ENCODE data around the gene NDUFAF3.
A peak's percentile ranks its signal among the peaks of the same experiment; 100 is the strongest.
"Not testable (repeated sequence)": the region's sequence is repeated elsewhere in the genome, so short reads cannot be mapped to it uniquely, and the experiment has no call there.

NDUFAF3 gene

DNA sequence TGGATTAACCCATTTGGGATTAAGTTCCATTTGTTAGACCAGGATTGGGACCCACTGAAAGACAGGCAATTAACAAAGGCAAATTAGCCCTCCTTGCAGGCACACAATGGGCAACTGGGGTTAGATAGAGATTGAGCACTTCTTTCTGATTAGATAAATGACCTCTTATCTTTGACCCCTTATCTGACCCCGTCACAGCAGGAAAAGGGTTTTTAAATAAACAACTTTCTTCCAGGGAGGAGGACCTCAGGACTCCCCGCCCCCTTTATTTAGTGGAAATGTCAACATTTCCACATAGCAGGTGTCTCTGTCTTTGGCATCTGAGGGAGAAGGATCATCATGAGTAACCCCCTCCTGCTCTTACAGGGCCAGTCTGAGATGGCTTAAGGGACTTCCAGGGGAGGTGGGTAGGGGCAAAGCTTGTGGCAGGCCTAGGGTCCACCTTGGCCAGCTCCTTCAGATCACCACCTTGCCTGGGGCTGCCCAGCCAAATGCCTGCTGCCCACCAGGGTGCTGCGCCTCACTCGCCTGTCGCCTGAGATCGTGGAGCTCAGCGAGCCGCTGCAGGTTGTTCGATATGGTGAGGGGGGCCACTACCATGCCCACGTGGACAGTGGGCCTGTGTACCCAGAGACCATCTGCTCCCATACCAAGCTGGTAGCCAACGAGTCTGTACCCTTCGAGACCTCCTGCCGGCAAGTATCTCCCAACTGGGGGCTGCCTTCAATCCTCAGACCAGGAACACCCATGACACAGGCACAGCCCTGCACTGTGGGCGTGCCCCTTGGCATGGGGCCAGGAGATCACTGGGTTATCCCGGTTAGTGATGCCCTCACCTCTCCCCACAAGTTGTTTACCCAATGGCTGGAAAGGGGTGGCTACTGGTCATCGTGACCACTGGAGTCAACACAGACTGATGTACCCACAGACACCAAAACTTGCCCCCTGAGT is 17.3 kb upstream of the NDUFAF3 start:
- H3K9me3 ChIP-seq (ENCODE audit: control insufficient read depth in 1 of 2, low read length in 2 of 2): no peaks in the 10 kb centered on the region
- no peak overlapping the region for H3K27ac ChIP-seq (ENCODE audit: low read length)
- no peaks in the 10 kb centered on the region for H3K27me3 ChIP-seq (ENCODE audit: low read depth, low read length)
- H3K4me3 ChIP-seq (ENCODE audit: low read depth in 1 of 2, low read length in 2 of 2): no peak overlapping the region
- no peaks in the 10 kb centered on the region for H3K36me3 ChIP-seq (ENCODE audit: control insufficient read depth in 1 of 2, insufficient read depth in 2 of 2, low read length in 2 of 2)
- peaks cover 0 to 21% of the 10 kb centered on the region in 2 donors for H3K4me1 ChIP-seq (ENCODE audit: control insufficient read depth in 1 of 2, insufficient read depth in 2 of 2, low read length in 2 of 2)

DNA sequence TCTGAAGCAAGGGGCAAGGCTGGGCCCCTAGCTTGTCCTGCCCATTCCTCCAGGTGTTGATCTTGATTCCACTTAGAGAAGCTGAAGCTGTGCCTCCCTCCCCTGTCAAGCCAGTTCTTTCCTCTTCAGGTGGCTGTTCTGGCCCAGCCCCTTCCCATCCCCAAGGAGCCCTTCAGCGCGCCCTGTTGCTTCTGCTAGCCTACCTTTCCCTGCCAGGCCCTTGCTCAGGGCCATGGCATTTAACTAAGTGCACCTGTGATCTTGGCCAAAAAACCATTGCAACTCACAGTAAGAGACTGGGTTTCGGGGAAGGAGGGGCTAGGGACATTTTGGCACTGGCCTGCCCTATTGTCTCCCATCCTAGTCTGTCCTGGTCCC is 16.6 kb upstream of the NDUFAF3 start:
- H3K27ac ChIP-seq (ENCODE audit: low read length): no peak overlapping the region
- no peaks in the 10 kb centered on the region for H3K27me3 ChIP-seq (ENCODE audit: low read depth, low read length)
- H3K36me3 ChIP-seq (ENCODE audit: control insufficient read depth in 1 of 2, insufficient read depth in 2 of 2, low read length in 2 of 2): no peaks in the 10 kb centered on the region
- no peaks in the 10 kb centered on the region for H3K9me3 ChIP-seq (ENCODE audit: control insufficient read depth in 1 of 2, low read length in 2 of 2)
- H3K4me3 ChIP-seq (ENCODE audit: low read depth in 1 of 2, low read length in 2 of 2): no peak overlapping the region
- H3K4me1 ChIP-seq (ENCODE audit: control insufficient read depth in 1 of 2, insufficient read depth in 2 of 2, low read length in 2 of 2): peaks cover 0 to 21% of the 10 kb centered on the region in 2 donors

GRCh38 chr3:49005998-49006397 is 15.9 kb upstream of the NDUFAF3 start:
- Histone ChIP-seq H3K27ac (ENCODE audit: low read length) (no peak overlapping the region), H3K36me3 (ENCODE audit: control insufficient read depth in 1 of 2, insufficient read depth in 2 of 2, low read length in 2 of 2) (no peaks in the 10 kb centered on the region), H3K4me1 (ENCODE audit: control insufficient read depth in 1 of 2, insufficient read depth in 2 of 2, low read length in 2 of 2) (peaks cover 0 to 21% of the 10 kb centered on the region in 2 donors), H3K4me3 (ENCODE audit: low read depth in 1 of 2, low read length in 2 of 2) (peak overlapping the region; percentile 77 to 87), H3K9me3 (ENCODE audit: control insufficient read depth in 1 of 2, low read length in 2 of 2) (no peaks in the 10 kb centered on the region), H3K27me3 (ENCODE audit: low read depth, low read length) (no peaks in the 10 kb centered on the region)

DNA sequence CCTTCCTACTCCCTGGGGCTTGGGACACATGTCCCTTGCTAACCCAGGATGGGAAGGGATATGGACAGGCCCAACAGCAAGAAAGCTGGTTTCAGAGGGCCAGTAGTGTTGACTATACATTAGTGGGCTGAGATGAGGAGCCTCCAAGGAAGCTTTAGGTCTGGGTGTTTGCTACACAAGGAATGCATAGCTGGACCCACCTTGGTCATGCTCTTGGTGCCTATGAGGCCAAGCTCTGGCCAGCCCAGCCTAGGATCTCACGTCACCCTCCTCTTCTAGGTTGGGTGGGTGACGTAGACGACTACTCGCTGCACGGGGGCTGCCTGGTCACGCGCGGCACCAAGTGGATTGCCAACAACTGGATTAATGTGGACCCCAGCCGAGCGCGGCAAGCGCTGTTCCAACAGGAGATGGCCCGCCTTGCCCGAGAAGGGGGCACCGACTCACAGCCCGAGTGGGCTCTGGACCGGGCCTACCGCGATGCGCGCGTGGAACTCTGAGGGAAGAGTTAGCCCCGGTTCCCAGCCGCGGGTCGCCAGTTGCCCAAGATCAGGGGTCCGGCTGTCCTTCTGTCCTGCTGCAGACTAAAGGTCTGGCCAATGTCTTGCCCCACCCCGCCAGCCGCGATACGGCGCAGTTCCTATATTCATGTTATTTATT is 15.4 kb upstream of the NDUFAF3 start:
- Histone ChIP-seq H3K36me3 (ENCODE audit: control insufficient read depth in 1 of 2, insufficient read depth in 2 of 2, low read length in 2 of 2) (peaks cover 3 to 4% of the 10 kb centered on the region in 2 donors), H3K4me1 (ENCODE audit: control insufficient read depth in 1 of 2, insufficient read depth in 2 of 2, low read length in 2 of 2) (peaks cover 0 to 21% of the 10 kb centered on the region in 2 donors), H3K27me3 (ENCODE audit: low read depth, low read length) (no peaks in the 10 kb centered on the region), H3K4me3 (ENCODE audit: low read depth in 1 of 2, low read length in 2 of 2) (peak overlapping the region; percentile 77 to 87), H3K9me3 (ENCODE audit: control insufficient read depth in 1 of 2, low read length in 2 of 2) (no peaks in the 10 kb centered on the region), H3K27ac (ENCODE audit: low read length) (peak overlapping the region; percentile 95)

GRCh38 chr3:49007068-49007770 is 14.7 kb upstream of the NDUFAF3 start, which contains the start of gene WDR6:
Gene WDR6 (plus strand): TSS chr3:49007391. CDS start chr3:49007432, 41 bp downstream.
- H3K27ac ChIP-seq (ENCODE audit: low read length): peak within 1 kb of the TSS; percentile 95
- H3K9me3 ChIP-seq (ENCODE audit: control insufficient read depth in 1 of 2, low read length in 2 of 2): no peaks in the 10 kb centered on the region
- H3K36me3 ChIP-seq (ENCODE audit: control insufficient read depth in 1 of 2, insufficient read depth in 2 of 2, low read length in 2 of 2): peaks cover 10% of the 10 kb centered on the region in 2 donors
- peak within 1 kb of the TSS; percentile 77 to 87 for H3K4me3 ChIP-seq (ENCODE audit: low read depth in 1 of 2, low read length in 2 of 2)
- H3K27me3 ChIP-seq (ENCODE audit: low read depth, low read length): no peaks in the 10 kb centered on the region
- peaks cover 0 to 24% of the 10 kb centered on the region in 2 donors for H3K4me1 ChIP-seq (ENCODE audit: control insufficient read depth in 1 of 2, insufficient read depth in 2 of 2, low read length in 2 of 2)

DNA sequence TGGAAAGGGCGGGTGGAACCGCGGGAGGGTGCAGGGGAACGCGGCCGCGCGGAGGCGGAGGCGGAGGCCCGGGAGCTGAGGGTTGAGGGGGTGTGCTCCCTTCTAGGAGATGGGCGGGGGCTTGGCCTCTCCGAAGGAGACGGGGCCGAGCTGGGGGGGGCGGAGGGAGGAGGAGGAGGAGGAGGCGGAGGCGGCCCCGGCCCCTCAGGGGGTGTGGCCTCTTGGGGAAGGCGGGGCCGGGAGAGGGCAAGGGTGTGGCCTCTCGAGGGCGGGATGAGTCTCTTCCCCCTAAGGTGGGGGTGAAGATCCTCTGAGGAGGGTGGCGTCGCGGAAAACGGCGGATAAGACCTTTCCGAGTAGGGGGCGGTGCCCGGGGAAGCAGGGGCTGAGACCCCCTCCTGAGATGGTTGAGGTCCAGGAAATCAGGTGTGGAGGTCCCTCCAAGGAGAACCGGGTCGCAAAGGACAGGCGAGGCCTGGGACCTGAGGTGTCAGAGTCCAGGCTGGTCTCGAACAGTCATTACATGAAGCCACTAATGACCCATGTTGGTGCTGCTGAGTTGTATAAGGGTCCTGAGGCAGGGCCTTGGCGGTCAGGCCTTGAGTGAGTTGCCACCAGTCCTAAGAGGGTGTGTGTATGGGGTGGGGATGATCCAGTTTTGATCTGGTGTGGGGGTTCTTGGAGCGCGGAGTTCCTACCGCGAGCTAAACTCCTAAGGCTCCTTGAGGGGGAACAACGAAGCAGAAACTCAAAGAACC is 14.0 kb upstream of the NDUFAF3 start:
- Histone ChIP-seq H3K27me3 (ENCODE audit: low read depth, low read length) (no peaks in the 10 kb centered on the region), H3K27ac (ENCODE audit: low read length) (peak overlapping the region; percentile 95), H3K4me1 (ENCODE audit: control insufficient read depth in 1 of 2, insufficient read depth in 2 of 2, low read length in 2 of 2) (peaks cover 0 to 31% of the 10 kb centered on the region in 2 donors), H3K4me3 (ENCODE audit: low read depth in 1 of 2, low read length in 2 of 2) (peak overlapping the region; percentile 77 to 87), H3K36me3 (ENCODE audit: control insufficient read depth in 1 of 2, insufficient read depth in 2 of 2, low read length in 2 of 2) (peaks cover 11 to 18% of the 10 kb centered on the region in 2 donors), H3K9me3 (ENCODE audit: control insufficient read depth in 1 of 2, low read length in 2 of 2) (no peaks in the 10 kb centered on the region)

DNA sequence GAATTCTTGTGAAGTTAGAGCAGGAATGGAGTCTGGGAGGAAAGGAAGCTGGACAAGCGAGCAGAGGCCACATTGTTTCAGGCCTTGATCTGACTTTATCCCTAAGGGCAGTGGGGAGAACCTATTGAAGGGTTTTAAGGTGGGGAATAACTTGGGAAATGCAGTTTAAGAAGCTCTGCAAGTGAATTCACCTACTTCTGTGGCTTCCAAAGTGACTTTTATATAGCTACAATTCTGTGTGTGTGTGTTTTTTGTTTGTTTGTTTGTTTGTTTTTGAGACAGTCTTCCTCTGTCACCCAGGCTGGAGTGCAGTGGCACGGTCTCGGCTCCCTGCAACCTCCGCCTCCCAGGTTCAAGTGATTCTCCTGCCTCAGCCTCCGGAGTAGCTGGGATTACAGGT is 13.3 kb upstream of the NDUFAF3 start:
- H3K27me3 ChIP-seq (ENCODE audit: low read depth, low read length); H3K9me3 ChIP-seq (ENCODE audit: control insufficient read depth in 1 of 2, low read length in 2 of 2): not testable (repeated sequence)
- H3K36me3 ChIP-seq (ENCODE audit: control insufficient read depth in 1 of 2, insufficient read depth in 2 of 2, low read length in 2 of 2): peaks cover 11 to 23% of the 10 kb centered on the region in 2 donors
- peaks cover 0 to 33% of the 10 kb centered on the region in 2 donors for H3K4me1 ChIP-seq (ENCODE audit: control insufficient read depth in 1 of 2, insufficient read depth in 2 of 2, low read length in 2 of 2)
- H3K4me3 ChIP-seq (ENCODE audit: low read depth in 1 of 2, low read length in 2 of 2): peak overlapping the region; percentile 77 to 87
- peak overlapping the region; percentile 75 for H3K27ac ChIP-seq (ENCODE audit: low read length)

GRCh38 chr3:49009396-49009795 is 12.5 kb upstream of the NDUFAF3 start:
- H3K9me3 ChIP-seq (ENCODE audit: control insufficient read depth in 1 of 2, low read length in 2 of 2): no peaks in the 10 kb centered on the region
- H3K36me3 ChIP-seq (ENCODE audit: control insufficient read depth in 1 of 2, insufficient read depth in 2 of 2, low read length in 2 of 2): peaks cover 13 to 31% of the 10 kb centered on the region in 2 donors
- no peaks in the 10 kb centered on the region for H3K27me3 ChIP-seq (ENCODE audit: low read depth, low read length)
- H3K4me1 ChIP-seq (ENCODE audit: control insufficient read depth in 1 of 2, insufficient read depth in 2 of 2, low read length in 2 of 2): peaks cover 0 to 33% of the 10 kb centered on the region in 2 donors
- no peak overlapping the region for H3K4me3 ChIP-seq (ENCODE audit: low read depth in 1 of 2, low read length in 2 of 2)
- H3K27ac ChIP-seq (ENCODE audit: low read length): no peak overlapping the region

DNA sequence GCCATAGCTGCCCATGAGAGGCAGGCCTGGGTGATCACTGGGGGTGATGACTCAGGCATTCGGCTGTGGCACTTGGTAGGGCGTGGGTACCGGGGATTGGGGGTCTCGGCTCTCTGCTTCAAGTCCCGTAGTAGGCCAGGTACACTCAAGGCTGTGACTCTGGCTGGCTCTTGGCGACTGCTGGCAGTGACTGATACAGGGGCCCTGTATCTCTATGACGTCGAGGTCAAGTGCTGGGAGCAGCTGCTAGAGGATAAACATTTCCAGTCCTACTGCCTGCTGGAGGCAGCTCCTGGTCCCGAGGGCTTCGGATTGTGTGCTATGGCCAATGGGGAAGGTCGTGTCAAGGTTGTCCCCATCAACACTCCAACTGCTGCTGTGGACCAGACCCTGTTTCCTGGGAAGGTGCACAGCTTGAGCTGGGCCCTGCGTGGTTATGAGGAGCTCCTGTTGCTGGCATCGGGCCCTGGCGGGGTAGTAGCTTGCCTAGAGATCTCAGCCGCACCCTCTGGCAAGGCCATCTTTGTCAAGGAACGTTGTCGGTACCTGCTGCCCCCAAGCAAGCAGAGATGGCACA is 9.4 kb upstream of the NDUFAF3 start:
- Histone ChIP-seq H3K4me3 (ENCODE audit: low read depth in 1 of 2, low read length in 2 of 2) (no peak overlapping the region), H3K27me3 (ENCODE audit: low read depth, low read length) (no peaks in the 10 kb centered on the region), H3K27ac (ENCODE audit: low read length) (no peak overlapping the region), H3K4me1 (ENCODE audit: control insufficient read depth in 1 of 2, insufficient read depth in 2 of 2, low read length in 2 of 2) (peaks cover 3 to 30% of the 10 kb centered on the region in 2 donors), H3K9me3 (ENCODE audit: control insufficient read depth in 1 of 2, low read length in 2 of 2) (no peaks in the 10 kb centered on the region), H3K36me3 (ENCODE audit: control insufficient read depth in 1 of 2, insufficient read depth in 2 of 2, low read length in 2 of 2) (peaks cover 35 to 53% of the 10 kb centered on the region in 2 donors)

DNA sequence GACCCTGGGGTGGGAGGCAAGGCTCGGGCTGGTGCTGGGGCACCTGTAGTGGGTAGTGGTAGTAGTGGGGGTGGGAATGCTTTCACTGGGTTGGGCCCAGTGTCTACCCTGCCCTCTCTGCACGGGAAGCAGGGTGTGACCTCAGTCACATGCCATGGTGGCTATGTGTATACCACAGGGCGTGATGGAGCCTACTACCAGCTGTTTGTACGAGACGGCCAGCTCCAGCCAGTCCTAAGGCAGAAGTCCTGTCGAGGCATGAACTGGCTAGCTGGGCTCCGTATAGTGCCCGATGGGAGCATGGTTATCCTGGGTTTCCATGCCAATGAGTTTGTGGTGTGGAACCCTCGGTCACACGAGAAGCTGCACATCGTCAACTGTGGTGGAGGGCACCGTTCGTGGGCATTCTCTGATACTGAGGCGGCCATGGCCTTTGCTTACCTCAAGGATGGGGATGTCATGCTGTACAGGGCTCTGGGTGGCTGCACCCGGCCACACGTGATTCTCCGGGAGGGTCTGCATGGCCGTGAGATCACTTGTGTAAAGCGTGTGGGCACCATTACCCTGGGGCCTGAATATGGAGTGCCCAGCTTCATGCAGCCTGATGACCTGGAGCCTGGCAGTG is 8.7 kb upstream of the NDUFAF3 start:
- Histone ChIP-seq H3K27me3 (ENCODE audit: low read depth, low read length) (no peaks in the 10 kb centered on the region), H3K4me3 (ENCODE audit: low read depth in 1 of 2, low read length in 2 of 2) (no peak overlapping the region), H3K27ac (ENCODE audit: low read length) (no peak overlapping the region), H3K4me1 (ENCODE audit: control insufficient read depth in 1 of 2, insufficient read depth in 2 of 2, low read length in 2 of 2) (peaks cover 4 to 29% of the 10 kb centered on the region in 2 donors), H3K9me3 (ENCODE audit: control insufficient read depth in 1 of 2, low read length in 2 of 2) (no peaks in the 10 kb centered on the region), H3K36me3 (ENCODE audit: control insufficient read depth in 1 of 2, insufficient read depth in 2 of 2, low read length in 2 of 2) (peaks cover 35 to 53% of the 10 kb centered on the region in 2 donors)

All from muscle layer of duodenum (tissue), 2 donors.